Left lung (tissue), 14 donors: ENCODE results near the gene DIPK2A. TPM values are rescaled to one million over a fixed set of nuclear protein-coding genes. Genes with fewer than 3 reads are reported as not detected.
A peak's percentile ranks its signal among the peaks of the same experiment; 100 is the strongest.

Experiments
- ATAC-seq: fragments of 200-7000 bp; cut with Tn5 transposase; one replicate; pipeline ENCODE4 v1.9.1; 2020; ENCODE audit warnings: moderate library complexity
- DNase-seq, 4 donors: peaks; one replicate each; pipeline ENCODE4 v3.0.0-alpha.2; 2013 to 2020
- H3K27ac ChIP-seq, 2 donors: fragments of 200-600 bp; sonication (generic) in 1 of 2; one replicate each; pipeline versions ENCODE4 v1.5.0 to v1.8.0; 2020 to 2021
- H3K27me3 ChIP-seq, 2 donors: fragments of 200-600 bp; sonication (generic) in 1 of 2; one replicate each; pipeline versions ENCODE4 v1.5.0 to v1.8.0; 2020 to 2021
- H3K36me3 ChIP-seq, 2 donors: fragments of 200-600 bp; sonication (generic) in 1 of 2; one replicate each; pipeline versions ENCODE4 v1.5.0 to v1.8.0; 2020 to 2021
- H3K4me1 ChIP-seq, 2 donors: fragments of 200-600 bp; one replicate each; pipeline ENCODE4 v1.8.0; 2021
- H3K4me3 ChIP-seq, 2 donors: fragments of 200-600 bp; sonication (generic) in 1 of 2; one replicate each; pipeline versions ENCODE4 v1.5.0 to v1.8.0; 2020 to 2021; ENCODE audit warnings: mild to moderate bottlenecking in 1 of 2
- H3K9me3 ChIP-seq, 2 donors: fragments of 200-600 bp; sonication (generic) in 1 of 2; one replicate each; pipeline versions ENCODE4 v1.5.0 to v1.8.0; 2020 to 2021
- CTCF ChIP-seq, 2 donors: fragments of 200-600 bp; sonication (generic) in 1 of 2; IDR thresholded peaks; one replicate each; pipeline versions ENCODE4 v1.5.0 to v1.8.0; 2021; ENCODE audit warnings: antibody characterized with exemption in 2 of 2
- intact Hi-C, 2 donors: fragments of 100-400 bp; cut with DNase I; formaldehyde crosslinking; loops; one replicate each; pipeline versions ENCODE4 v1.11.2 to v1.14.2; 2022
- long read RNA-seq, 12 donors: library from polyadenylated mRNA in 2 of 12; unstranded in 2 of 12; transcript quantifications; one replicate each; pipeline ENCODE4 v2.0.0 and lab custom pipeline, GENCODE V29; 2019 to 2026
- polyA plus RNA-seq, 6 donors: library from polyadenylated mRNA; unstranded; fragments of 120-200 nt; gene quantifications; one replicate each; pipeline ENCODE4 v1.2.1, GENCODE V29; 2013; ENCODE audit not compliant: insufficient read length in 6 of 6
- total RNA-seq, 2 donors: library from RNA; stranded (reverse); fragmentation: NEBNext Ultra II Directional; extraction: Animal tissue kit (Norgen Biotek cat#: 25700); gene quantifications; one replicate each; pipeline ENCODE4 v1.2.1, GENCODE V29; 2021
- donor health status: DM: no; HTN: yes; CAD: no.
- donor health status: DM: no; HTN: no; CAD: no.

The DIPK2A gene
- total RNA-seq (10 to 100 TPM; 27.5 to 29.6 TPM), polyA plus RNA-seq (10 to 100 TPM; 38.0 to 46.3 (median 43.1) TPM)
- long read RNA-seq, donor 1, full-length matches to known transcripts, result 13 of 19 reads
- long read RNA-seq, donor 1, partial matches to known transcripts, result 6 of 19 reads
- long read RNA-seq, donor 1, other reads (novel, unspliced or antisense), result 0 of 19 reads
- long read RNA-seq, donor 2, full-length matches to known transcripts, result 16 of 16 reads
- long read RNA-seq, donor 2, partial matches to known transcripts, result 0 of 16 reads
- long read RNA-seq, donor 2, other reads (novel, unspliced or antisense), result 0 of 16 reads
- long read RNA-seq, donor 3, full-length matches to known transcripts, result 13 of 13 reads
- long read RNA-seq, donor 3, partial matches to known transcripts, result 0 of 13 reads
- long read RNA-seq, donor 3, other reads (novel, unspliced or antisense), result 0 of 13 reads
- long read RNA-seq, donor 4, full-length matches to known transcripts, result 7 of 7 reads
- long read RNA-seq, donor 4, partial matches to known transcripts, result 0 of 7 reads
- long read RNA-seq, donor 4, other reads (novel, unspliced or antisense), result 0 of 7 reads
- long read RNA-seq, donor 5, full-length matches to known transcripts, result 14 of 14 reads
- long read RNA-seq, donor 5, partial matches to known transcripts, result 0 of 14 reads
- long read RNA-seq, donor 5, other reads (novel, unspliced or antisense), result 0 of 14 reads
- long read RNA-seq, donor 6, full-length matches to known transcripts, result 13 of 13 reads
- long read RNA-seq, donor 6, partial matches to known transcripts, result 0 of 13 reads
- long read RNA-seq, donor 6, other reads (novel, unspliced or antisense), result 0 of 13 reads
- long read RNA-seq, donor 7, full-length matches to known transcripts, result 13 of 13 reads
- long read RNA-seq, donor 7, partial matches to known transcripts, result 0 of 13 reads
- long read RNA-seq, donor 7, other reads (novel, unspliced or antisense), result 0 of 13 reads
- long read RNA-seq, donor 8, full-length matches to known transcripts, result 14 of 14 reads
- long read RNA-seq, donor 8, partial matches to known transcripts, result 0 of 14 reads
- long read RNA-seq, donor 8, other reads (novel, unspliced or antisense), result 0 of 14 reads
- long read RNA-seq, donor 9, result 0 reads
- long read RNA-seq, donor 10, full-length matches to known transcripts, result 6 of 6 reads
- long read RNA-seq, donor 10, partial matches to known transcripts, result 0 of 6 reads
- long read RNA-seq, donor 10, other reads (novel, unspliced or antisense), result 0 of 6 reads
- long read RNA-seq, donor 11, full-length matches to known transcripts, result 7 of 7 reads
- long read RNA-seq, donor 11, partial matches to known transcripts, result 0 of 7 reads
- long read RNA-seq, donor 11, other reads (novel, unspliced or antisense), result 0 of 7 reads
- long read RNA-seq, donor 12, full-length matches to known transcripts, result 9 of 9 reads
- long read RNA-seq, donor 12, partial matches to known transcripts, result 0 of 9 reads
- long read RNA-seq, donor 12, other reads (novel, unspliced or antisense), result 0 of 9 reads

- Histone ChIP-seq H3K9me3 (no peaks in the 10 kb centered on the region), H3K27ac (peak within 1 kb of the TSS; percentile 99), H3K27me3 (no peaks in the 10 kb centered on the region), H3K4me1 (peaks cover 9 to 39% of the 10 kb centered on the region in 2 donors), H3K4me3 (peak within 1 kb of the TSS; percentile 89 to 90), H3K36me3 (no peaks in the 10 kb centered on the region)
- ATAC-seq, result peak; percentile 85
- DNase-seq, result peak; percentile 96 to 99 (median 98)
- TF ChIP-seq CTCF (IDR thresholded peaks at IDR 0.05), result no peak
- intact Hi-C loops, result loop anchor here in 1 of 2 donors (10.0 kb wide), 1 partner anchor 803 kb away; no protein-coding TSS in a partner anchor
These were observed at the start of gene DIPK2A for GRCh38 chr3:143971359-143972154. Gene DIPK2A, plus strand, starts transcription at chr3:143971823. Its CDS starts 510 bp downstream, at chr3:143972333.

DNA sequence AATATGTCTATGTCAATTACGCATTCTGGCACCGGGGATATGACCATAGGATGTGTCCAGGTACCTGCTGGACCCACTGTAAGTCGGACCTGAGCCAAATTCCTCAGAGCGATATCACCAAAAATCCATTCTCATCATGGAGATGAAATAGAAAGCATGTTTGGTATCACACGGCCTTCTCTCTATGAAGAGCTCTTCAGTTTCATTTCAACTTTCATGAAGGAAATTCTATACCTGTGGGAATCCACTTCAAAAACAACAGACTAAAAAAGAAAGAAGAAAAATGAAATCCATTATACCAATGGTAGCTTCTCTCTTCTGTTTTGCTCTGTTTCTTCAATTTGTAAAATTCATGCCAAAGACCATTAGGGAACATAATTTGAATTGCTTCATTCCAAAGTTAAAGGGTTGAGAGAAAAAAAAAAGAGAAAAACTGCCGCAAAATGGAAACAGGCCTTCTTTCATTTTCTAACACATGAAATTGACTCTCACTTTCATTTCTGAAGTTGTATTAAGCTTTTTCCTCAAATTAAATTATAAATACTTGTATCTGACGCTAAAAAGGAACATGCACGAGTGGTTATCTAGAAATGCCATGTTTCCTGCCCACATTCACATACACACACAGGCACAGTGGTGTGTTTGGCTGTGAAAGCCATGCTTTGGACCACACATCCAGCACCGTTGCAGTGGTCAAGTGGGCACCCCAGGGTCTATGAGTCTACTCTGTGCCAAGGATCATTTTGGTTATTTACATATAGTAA, 46.9 kb upstream of the DIPK2A start:
- intact Hi-C loops, result no loop called here

GRCh38 chr3:143928056-143928455, 43.6 kb upstream of the DIPK2A start:
- Histone ChIP-seq H3K27me3 (no peaks in the 10 kb centered on the region), H3K9me3 (no peaks in the 10 kb centered on the region), H3K4me1 (no peaks in the 10 kb centered on the region), H3K27ac (no peak overlapping the region), H3K4me3 (no peak overlapping the region), H3K36me3 (no peaks in the 10 kb centered on the region)
- no peak for DNase-seq
- intact Hi-C loops, result no loop called here
- TF ChIP-seq CTCF (IDR thresholded peaks at IDR 0.05), result no peak
- ATAC-seq, result no peak

More for the DNA sequence above, 46.9 kb upstream of the DIPK2A start:
- H3K36me3 ChIP-seq, result no peaks in the 10 kb centered on the region
- no peak for DNase-seq
- no peak overlapping the region for H3K27ac ChIP-seq
- H3K27me3 ChIP-seq, result no peaks in the 10 kb centered on the region
- H3K4me3 ChIP-seq, result no peak overlapping the region
- H3K4me1 ChIP-seq, result no peaks in the 10 kb centered on the region
- no peak for TF ChIP-seq CTCF (IDR thresholded peaks at IDR 0.05)
- ATAC-seq, result no peak
- no peaks in the 10 kb centered on the region for H3K9me3 ChIP-seq
